ENCODE results near the gene DOK6.

GRCh38 chr18:69778680-69779079 is 378.0 kb downstream of the DOK6 start:
- TF ChIP-seq CTCF (conservative IDR thresholded peaks at IDR 0.05) (no peak), ZFX (IDR thresholded peaks at IDR 0.05) (no peak)
